Fibroblast of upper back skin (primary cell): ENCODE data around the gene TMLHE.
"Not testable (repeated sequence)": the region's sequence is repeated elsewhere in the genome, so short reads cannot be mapped to it uniquely, and the experiment has no call there.

ENCODE experiments used
- DNase-seq: peaks from one replicate; pipeline ENCODE4 v3.0.0-alpha.2; 2013

TMLHE gene

DNA sequence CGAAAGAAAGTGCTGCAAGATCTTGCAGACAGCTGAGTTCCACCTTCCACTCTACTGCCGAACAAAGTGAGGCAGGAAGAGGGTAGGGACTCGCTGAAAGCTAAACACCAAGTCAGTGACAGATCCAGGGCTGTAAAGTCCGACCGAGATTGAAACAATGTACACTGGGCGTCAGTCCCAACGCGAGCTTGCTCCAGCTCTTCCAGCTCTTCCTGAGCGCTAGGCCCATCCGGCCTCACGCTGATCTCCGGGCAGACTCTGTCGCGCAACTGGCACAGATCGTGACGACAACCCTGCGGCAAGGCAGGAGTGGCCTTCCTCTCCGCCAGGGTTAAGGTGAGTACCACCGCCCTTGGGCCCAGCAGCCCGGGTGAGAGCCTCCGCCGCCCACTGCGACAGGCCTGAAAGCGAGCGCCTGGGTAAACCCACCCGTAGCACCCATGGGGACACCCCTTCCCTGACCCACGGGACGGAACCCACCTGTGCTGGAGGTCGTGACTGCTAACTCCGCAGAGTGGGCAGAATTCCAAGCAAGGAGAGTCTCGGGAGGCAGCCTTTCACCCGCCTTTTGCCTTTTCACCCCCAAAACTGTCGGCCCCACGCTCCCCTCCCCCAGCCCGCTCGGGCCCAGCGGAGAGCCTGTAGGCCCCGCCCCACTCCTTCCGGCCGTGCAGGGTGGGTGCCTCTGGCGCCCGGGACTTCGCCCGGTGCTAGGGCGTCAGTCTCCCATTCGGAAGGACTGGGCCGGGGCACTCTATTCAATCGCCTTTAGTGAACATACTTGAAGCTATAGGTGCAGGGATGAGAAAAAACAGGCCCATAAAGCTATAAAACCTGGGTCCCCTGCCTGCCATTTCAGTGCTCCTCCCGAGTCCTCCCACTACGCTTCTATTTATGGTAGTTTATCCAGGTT lies at the start of gene TMLHE, which contains the start of gene SPRY3:
TSS of gene TMLHE (minus strand) at position 641 of the 913 bp plus-strand sequence. CDS start 67,676 bp downstream, outside the sequence.
TSS of gene SPRY3 (plus strand) at position 275 of the 913 bp plus-strand sequence.
- peak; percentile 52 for DNase-seq

- DNase-seq, result no peak
These were observed 49.5 kb upstream of the TMLHE start for GRCh38 chrX:155662282-155662681.

- no peak for DNase-seq
These were observed 32.4 kb upstream of the TMLHE start for GRCh38 chrX:155645180-155645579.

DNA sequence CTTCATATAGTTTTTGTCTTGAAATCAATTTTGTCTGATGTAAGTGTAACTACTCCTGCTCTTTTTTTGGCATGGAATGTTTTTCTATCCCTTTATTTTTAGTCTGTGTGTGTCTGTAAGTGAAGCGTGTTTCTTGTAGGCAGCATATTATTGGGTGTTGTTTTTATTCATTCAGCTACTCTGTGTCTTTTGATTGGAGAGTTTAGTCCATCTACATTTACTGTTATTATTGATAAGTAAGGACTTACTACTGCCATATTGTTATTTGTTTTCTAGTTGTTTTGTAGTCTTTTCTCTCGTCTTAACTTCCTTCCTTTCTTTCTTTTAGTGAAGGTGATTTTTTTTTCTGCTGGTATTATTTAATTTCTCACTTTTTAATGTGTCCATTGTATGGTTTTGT lies 30.5 kb upstream of the TMLHE start:
- no peak for DNase-seq

GRCh38 chrX:155641371-155641770 lies 28.6 kb upstream of the TMLHE start:
- not testable (repeated sequence) for DNase-seq

DNA sequence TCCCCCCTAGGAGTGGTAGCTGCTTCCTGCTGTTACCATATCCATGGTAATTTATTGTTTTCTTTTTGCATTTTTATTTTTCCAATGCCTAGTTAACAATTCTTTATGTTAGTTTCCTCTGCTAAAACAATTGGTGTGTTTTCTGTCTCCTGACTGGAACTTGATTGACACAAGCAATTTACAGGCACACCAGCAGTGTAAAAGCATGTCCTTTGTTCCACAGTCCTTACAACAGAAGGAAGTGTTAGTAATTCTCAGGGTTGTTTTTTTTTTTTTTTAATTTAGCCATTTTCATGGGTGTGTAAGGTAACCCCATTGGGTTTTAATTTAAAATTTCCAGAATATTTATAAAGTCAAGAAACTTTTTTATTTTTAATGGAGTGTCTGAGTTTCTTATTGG lies 25.0 kb upstream of the TMLHE start:
- DNase-seq, result no peak

DNA sequence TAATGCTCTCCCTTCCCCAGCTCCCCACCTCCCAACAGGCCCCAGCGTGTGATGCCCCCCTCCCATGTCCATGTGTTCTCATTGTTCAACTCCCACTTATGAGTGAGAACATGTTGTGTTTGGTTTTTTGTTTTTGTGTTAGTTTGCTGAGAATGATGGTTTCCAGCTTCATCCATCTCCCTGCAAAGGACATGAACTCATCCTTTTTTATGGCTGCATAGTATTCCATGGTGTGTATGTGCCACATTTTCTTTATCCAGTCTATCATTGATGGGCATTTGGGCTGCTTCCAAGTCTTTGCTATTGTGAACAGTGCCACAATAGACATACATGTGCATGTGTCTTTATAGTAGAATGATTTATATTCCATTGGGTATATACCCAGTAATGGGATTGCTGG lies 22.3 kb upstream of the TMLHE start:
- DNase-seq, result not testable (repeated sequence)

- no peak for DNase-seq
These were observed 19.8 kb upstream of the TMLHE start for GRCh38 chrX:155632431-155633100.

- not testable (repeated sequence) for DNase-seq
These were observed 7.4 kb upstream of the TMLHE start for GRCh38 chrX:155620110-155620509.

DNA sequence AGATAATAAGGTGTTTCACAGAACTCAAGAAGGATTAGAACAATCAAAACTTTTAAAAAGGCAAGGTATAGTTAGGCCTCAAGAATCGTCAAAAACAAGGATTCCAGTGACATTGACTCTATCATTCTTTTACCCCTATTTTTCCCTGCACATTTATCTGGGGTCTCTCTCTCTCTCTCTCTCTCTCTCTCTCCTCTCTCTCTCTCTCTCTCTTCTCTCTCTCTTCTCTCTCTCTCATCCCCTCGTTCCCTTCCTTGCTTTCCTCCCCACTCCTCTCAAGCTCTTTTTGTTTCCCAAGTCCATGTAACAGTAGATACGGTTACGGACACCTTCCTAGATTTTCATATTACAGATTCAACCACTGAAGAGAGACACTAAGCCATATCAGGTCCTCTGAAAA lies 3.2 kb upstream of the TMLHE start:
- DNase-seq, result no peak

DNA sequence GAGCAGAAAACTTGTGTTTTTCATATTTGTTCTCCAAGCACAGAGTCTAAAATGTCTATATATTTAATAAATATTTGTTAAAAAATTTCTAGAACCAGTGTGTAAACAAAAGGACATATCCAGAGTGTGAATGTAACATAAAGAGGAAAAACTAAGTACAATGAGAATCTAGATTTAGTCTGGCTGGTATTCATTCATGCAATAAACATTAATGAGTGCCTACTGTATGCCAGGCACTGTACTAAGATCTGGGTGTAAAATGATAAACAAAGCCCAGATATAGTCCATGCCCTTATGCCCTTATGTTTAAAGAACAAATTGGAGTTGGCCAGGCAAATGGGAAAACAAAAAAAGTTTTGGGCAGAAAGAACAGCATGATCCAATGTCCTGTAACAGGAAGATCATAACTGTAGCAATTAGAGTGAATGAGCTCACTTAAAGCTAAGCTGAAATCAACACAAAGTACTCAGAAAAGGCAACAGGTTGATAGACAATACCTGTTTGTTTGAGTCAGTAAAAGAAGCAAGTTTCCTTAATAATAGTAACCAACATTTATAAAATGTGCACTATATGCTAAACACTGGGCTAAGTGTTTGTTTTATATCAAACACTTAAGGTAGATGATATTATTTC lies 1.3 kb upstream of the TMLHE start:
- DNase-seq, result no peak

DNA sequence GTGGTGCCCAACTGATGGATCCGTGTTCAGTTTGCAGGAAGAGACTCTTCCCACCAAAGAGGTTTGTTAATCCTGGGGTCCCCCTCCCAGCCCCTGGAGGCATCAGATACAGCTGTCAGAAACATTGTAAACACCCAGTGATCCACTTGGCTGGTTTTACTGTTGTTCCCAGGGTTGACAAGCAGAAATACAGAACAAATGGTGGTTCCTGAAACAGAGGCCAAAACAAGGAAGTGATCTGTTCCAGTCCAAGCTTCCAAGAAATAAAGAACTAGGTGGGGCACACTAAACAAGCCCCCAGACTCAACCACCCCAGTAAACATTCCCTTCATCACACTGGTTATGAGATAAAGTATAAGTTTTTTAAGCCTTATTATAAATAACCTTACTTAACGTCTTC lies 1.4 kb downstream of the TMLHE start:
- DNase-seq, result no peak

- no peak for DNase-seq
These were observed 19.8 kb downstream of the TMLHE start for GRCh38 chrX:155592981-155593380.

- no peak for DNase-seq
These were observed 20.4 kb downstream of the TMLHE start for GRCh38 chrX:155592331-155592730.

GRCh38 chrX:155577682-155578081 lies 35.1 kb downstream of the TMLHE start:
- DNase-seq, result no peak

GRCh38 chrX:155563099-155563498 lies 49.7 kb downstream of the TMLHE start:
- DNase-seq, result no peak

GRCh38 chrX:155544881-155545280 lies 67.9 kb downstream of the TMLHE start:
- DNase-seq, result peak; percentile 54

GRCh38 chrX:155535866-155536265 lies 76.9 kb downstream of the TMLHE start:
- no peak for DNase-seq

GRCh38 chrX:155534800-155535199 lies 78.0 kb downstream of the TMLHE start:
- DNase-seq, result no peak

DNA sequence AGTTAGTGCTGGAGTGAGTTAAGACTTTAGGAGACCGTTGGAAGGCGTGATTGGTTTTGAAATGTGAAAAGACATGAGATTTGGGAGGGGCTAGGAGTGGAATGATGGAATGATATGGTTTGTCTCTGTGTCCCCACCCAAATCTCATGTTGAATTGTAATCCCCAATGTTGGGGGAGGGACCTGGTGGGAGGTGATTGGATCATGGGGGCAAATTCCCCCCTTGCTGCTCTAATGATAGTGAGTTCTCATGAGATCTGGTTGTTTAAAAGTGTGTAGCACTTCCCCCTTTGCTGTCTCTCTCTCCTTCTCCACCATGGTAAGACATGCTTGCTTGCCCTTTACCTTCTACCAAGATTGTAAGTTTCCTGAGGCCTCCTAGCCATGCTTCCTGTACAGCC lies 85.7 kb downstream of the TMLHE start:
- not testable (repeated sequence) for DNase-seq

DNA sequence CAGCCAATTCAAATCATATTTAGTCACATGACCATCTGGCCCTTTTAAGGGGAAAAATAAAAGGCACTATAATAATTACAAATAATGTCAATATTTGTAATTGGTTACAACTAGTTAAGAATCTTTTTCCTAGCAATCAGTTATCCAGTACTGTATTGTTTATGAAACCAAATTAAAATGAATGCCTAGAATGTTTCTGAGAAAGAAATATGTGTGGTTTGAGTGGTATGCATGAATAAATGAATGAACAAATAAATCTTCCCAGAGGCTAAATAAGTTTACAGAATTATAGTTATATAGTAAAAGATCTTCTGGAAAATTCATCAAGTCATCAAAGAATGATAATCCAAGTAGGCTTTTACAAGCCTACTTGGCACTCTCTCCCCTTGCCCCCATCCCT lies 98.5 kb downstream of the TMLHE start:
- DNase-seq, result no peak

- DNase-seq, result no peak
These were observed 107.5 kb downstream of the TMLHE start for GRCh38 chrX:155505296-155505695.

GRCh38 chrX:155495134-155495533 lies 117.6 kb downstream of the TMLHE start:
- not testable (repeated sequence) for DNase-seq

DNA sequence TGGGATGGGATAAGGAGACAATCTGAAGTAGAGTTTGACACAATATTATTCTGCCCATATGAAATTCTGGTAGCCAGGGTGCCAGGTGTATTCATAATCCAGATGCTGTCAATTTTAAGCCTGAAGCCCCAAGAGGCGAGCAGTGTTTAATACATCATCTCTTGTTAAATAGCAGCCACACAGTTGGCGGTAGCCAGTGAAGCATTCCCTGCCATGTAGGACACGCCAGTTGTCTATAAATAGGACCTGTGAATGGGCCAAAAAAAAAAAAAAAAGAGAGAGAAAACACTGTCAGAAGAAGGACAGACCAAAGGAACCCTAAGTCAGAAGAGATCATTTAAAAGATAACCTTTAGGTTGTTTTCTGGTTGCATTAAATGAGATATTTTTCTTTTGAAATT lies 121.3 kb downstream of the TMLHE start:
- DNase-seq, result not testable (repeated sequence)
